IPS-18c (cell line): Measurements from ENCODE around the gene RGS4.

Experiments
- H3K4me3 ChIP-seq: 2 replicates; pipeline ENCODE4 v1.7.0; 2013; ENCODE audit warnings: low read depth, mild to moderate bottlenecking, low read length, moderate library complexity; ENCODE audit not compliant: insufficient read depth
- H3K9me3 ChIP-seq: one replicate; pipeline ENCODE4 v1.6.1; 2013; ENCODE audit warnings: mild to moderate bottlenecking, low read length, moderate library complexity; ENCODE audit not compliant: control insufficient read depth, insufficient read depth

RGS4 gene

GRCh38 chr1:163069142-163069541 is at the start of gene RGS4:
Gene RGS4 (plus strand): TSS chr1:163069361. CDS start chr1:163069485, 124 bp downstream.
- no peaks in the 10 kb centered on the region for H3K9me3 ChIP-seq
- H3K4me3 ChIP-seq: no peak within 1 kb of the TSS; the same call in 1 of the 2 replicates

- Histone ChIP-seq H3K4me3 (no peak overlapping the region), H3K9me3 (no peaks in the 10 kb centered on the region)
Measured at GRCh38 chr1:163022129-163022528, 47.0 kb upstream of the RGS4 start.

GRCh38 chr1:163027610-163028009 is 41.6 kb upstream of the RGS4 start:
- H3K4me3 ChIP-seq: no peak overlapping the region
- H3K9me3 ChIP-seq: no peaks in the 10 kb centered on the region

GRCh38 chr1:163029901-163030300 is 39.3 kb upstream of the RGS4 start:
- Histone ChIP-seq H3K9me3 (no peaks in the 10 kb centered on the region), H3K4me3 (no peak overlapping the region)

GRCh38 chr1:163035446-163036249 is 33.5 kb upstream of the RGS4 start:
- H3K4me3 ChIP-seq: no peak overlapping the region
- H3K9me3 ChIP-seq: no peaks in the 10 kb centered on the region

- Histone ChIP-seq H3K9me3 (no peaks in the 10 kb centered on the region), H3K4me3 (no peak overlapping the region)
Measured at GRCh38 chr1:163036671-163037070, 32.5 kb upstream of the RGS4 start.

GRCh38 chr1:163038928-163039706 is 30.0 kb upstream of the RGS4 start:
- Histone ChIP-seq H3K4me3 (no peak overlapping the region), H3K9me3 (no peaks in the 10 kb centered on the region)

GRCh38 chr1:163039707-163040093 is 29.5 kb upstream of the RGS4 start:
- Histone ChIP-seq H3K9me3 (no peaks in the 10 kb centered on the region), H3K4me3 (no peak overlapping the region)

- H3K4me3 ChIP-seq: no peak overlapping the region
- no peaks in the 10 kb centered on the region for H3K9me3 ChIP-seq
Measured at GRCh38 chr1:163046071-163046470, 23.1 kb upstream of the RGS4 start.

GRCh38 chr1:163047951-163048659 is 21.1 kb upstream of the RGS4 start:
- H3K9me3 ChIP-seq: no peaks in the 10 kb centered on the region
- H3K4me3 ChIP-seq: no peak overlapping the region

GRCh38 chr1:163048869-163049268 is 20.3 kb upstream of the RGS4 start:
- no peaks in the 10 kb centered on the region for H3K9me3 ChIP-seq
- no peak overlapping the region for H3K4me3 ChIP-seq

GRCh38 chr1:163049296-163049695 is 19.9 kb upstream of the RGS4 start:
- no peak overlapping the region for H3K4me3 ChIP-seq
- no peaks in the 10 kb centered on the region for H3K9me3 ChIP-seq

GRCh38 chr1:163050496-163050895 is 18.7 kb upstream of the RGS4 start:
- H3K9me3 ChIP-seq: no peaks in the 10 kb centered on the region
- no peak overlapping the region for H3K4me3 ChIP-seq

- H3K4me3 ChIP-seq: no peak overlapping the region
- H3K9me3 ChIP-seq: no peaks in the 10 kb centered on the region
Measured at GRCh38 chr1:163054181-163054591, 15.0 kb upstream of the RGS4 start.

- Histone ChIP-seq H3K4me3 (no peak overlapping the region), H3K9me3 (no peaks in the 10 kb centered on the region)
Measured at GRCh38 chr1:163055005-163055404, 14.2 kb upstream of the RGS4 start.

GRCh38 chr1:163055531-163055930 is 13.6 kb upstream of the RGS4 start:
- no peaks in the 10 kb centered on the region for H3K9me3 ChIP-seq
- H3K4me3 ChIP-seq: no peak overlapping the region

GRCh38 chr1:163056831-163057230 is 12.3 kb upstream of the RGS4 start:
- no peak overlapping the region for H3K4me3 ChIP-seq
- no peaks in the 10 kb centered on the region for H3K9me3 ChIP-seq
